Activated naive CD8-positive, alpha-beta T cell treated with anti-CD3 and anti-CD28 coated beads, Interleukin-2, amount 50 U/mL, for 24 hours (primary cell): Measurements from ENCODE around the gene ABLIM2.

Experiments used
- ATAC-seq: fragments of 150-1000 bp; cut with Tn5 transposase; one replicate; pipeline ENCODE4 v1.10.0; 2021
- DNase-seq: peaks from one replicate; pipeline ENCODE4 v3.0.0; 2021
- H3K27ac Mint-ChIP-seq: one replicate; pipeline ENCODE4 v1.8.0; 2021; ENCODE audit warnings: mild to moderate bottlenecking, mixed read lengths
- H3K27me3 Mint-ChIP-seq: one replicate; pipeline ENCODE4 v1.8.0; 2021; ENCODE audit warnings: mixed read lengths
- H3K36me3 Mint-ChIP-seq: one replicate; pipeline ENCODE4 v1.8.0; 2021; ENCODE audit warnings: low read depth, mixed read lengths
- H3K4me1 Mint-ChIP-seq: one replicate; pipeline ENCODE4 v1.8.0; 2021; ENCODE audit warnings: mixed read lengths
- H3K4me3 Mint-ChIP-seq: one replicate; pipeline ENCODE4 v1.8.0; 2021; ENCODE audit warnings: mild to moderate bottlenecking, moderate library complexity, mixed read lengths
- H3K9me3 Mint-ChIP-seq: one replicate; pipeline ENCODE4 v1.8.0; 2021; ENCODE audit warnings: mixed read lengths

ABLIM2 gene

DNA sequence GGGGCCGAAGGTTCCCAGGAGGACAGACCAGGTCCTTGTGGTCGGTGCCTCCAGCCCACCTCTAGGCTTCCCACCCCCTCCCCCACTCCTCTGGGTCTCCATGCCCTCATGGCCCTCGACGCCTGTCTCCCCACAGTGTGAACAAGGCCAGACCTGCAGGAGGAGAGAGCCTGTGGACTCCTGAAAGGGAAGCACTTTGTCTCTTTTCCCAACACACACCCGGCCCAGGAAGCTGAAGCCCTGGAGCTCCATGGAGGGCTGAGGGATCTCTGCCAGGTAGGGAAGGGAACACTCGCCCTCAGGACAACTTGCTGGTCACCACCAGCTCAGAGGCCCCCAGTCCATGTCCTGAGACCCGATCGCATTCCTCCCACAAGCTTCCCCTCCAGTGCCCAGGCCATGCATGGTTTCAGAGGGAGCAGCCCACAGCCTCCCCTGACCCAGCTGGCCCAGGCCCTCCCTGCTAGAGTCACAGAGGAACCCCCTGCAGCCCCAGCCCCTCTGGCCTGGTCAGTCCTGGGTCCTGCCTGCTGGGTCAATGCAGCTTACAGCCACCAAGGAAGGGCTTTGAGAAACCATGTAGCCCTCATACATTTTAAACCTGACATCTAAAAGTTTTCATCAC lies 60.8 kb downstream of the ABLIM2 start:
- Mint-ChIP-seq H3K27ac (no peak overlapping the region), H3K4me1 (no peaks in the 10 kb centered on the region), H3K4me3 (no peak overlapping the region), H3K9me3 (peaks cover 21% of the 10 kb centered on the region), H3K27me3 (no peaks in the 10 kb centered on the region), H3K36me3 (peaks cover 6% of the 10 kb centered on the region)
- ATAC-seq (no peak), DNase-seq (no peak)

GRCh38 chr4:8097141-8097541 lies 61.5 kb downstream of the ABLIM2 start:
- Mint-ChIP-seq H3K9me3 (peaks cover 21% of the 10 kb centered on the region), H3K4me3 (no peak overlapping the region), H3K27me3 (no peaks in the 10 kb centered on the region), H3K4me1 (no peaks in the 10 kb centered on the region), H3K36me3 (peaks cover 6% of the 10 kb centered on the region), H3K27ac (no peak overlapping the region)
- DNase-seq = no peak
- ATAC-seq = no peak

GRCh38 chr4:8096690-8097061 lies 61.9 kb downstream of the ABLIM2 start:
- H3K36me3 Mint-ChIP-seq = peaks cover 6% of the 10 kb centered on the region
- no peak overlapping the region for H3K27ac Mint-ChIP-seq
- no peaks in the 10 kb centered on the region for H3K4me1 Mint-ChIP-seq
- no peaks in the 10 kb centered on the region for H3K27me3 Mint-ChIP-seq
- DNase-seq = no peak
- H3K9me3 Mint-ChIP-seq = peaks cover 21% of the 10 kb centered on the region
- no peak overlapping the region for H3K4me3 Mint-ChIP-seq
- no peak for ATAC-seq

DNA sequence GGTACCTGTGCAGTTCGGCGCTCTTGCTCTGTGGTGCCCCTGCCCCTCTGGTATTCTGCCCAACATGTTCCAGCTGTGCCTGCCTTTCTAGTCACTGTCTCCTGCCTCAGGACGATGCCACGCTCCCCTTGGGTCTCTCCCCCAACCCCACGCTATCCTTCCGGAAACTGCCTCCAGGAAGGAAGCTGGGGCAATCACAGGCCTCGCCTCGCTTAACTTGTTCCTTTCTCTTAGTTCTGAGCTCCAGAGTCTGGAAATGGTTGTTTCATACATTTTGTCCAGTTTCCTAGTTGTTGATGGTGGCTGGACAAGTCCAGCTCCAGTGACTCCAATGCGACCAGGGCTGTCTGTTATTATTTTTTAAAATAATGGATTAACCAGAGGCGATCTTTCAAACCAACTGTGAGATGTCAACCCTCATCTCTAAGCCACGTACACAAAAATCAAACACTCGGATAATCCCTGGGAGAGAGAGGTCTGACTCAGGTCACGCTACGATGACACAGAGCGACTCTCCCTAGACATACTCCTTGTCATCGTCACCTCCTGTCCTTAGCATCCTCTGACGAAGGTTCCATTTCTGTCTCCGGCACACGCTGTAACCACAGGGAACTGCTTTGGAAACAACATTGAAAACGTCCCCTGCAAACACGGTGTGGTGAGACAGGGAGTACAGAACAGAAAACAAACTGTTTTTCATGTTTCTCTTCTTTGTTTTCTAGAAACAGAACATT lies 62.5 kb downstream of the ABLIM2 start:
- DNase-seq (no peak), ATAC-seq (no peak)
- H3K36me3 Mint-ChIP-seq = peaks cover 6% of the 10 kb centered on the region
- no peaks in the 10 kb centered on the region for H3K27me3 Mint-ChIP-seq
- no peak overlapping the region for H3K27ac Mint-ChIP-seq
- H3K4me1 Mint-ChIP-seq = no peaks in the 10 kb centered on the region
- H3K4me3 Mint-ChIP-seq = no peak overlapping the region
- peaks cover 21% of the 10 kb centered on the region for H3K9me3 Mint-ChIP-seq

DNA sequence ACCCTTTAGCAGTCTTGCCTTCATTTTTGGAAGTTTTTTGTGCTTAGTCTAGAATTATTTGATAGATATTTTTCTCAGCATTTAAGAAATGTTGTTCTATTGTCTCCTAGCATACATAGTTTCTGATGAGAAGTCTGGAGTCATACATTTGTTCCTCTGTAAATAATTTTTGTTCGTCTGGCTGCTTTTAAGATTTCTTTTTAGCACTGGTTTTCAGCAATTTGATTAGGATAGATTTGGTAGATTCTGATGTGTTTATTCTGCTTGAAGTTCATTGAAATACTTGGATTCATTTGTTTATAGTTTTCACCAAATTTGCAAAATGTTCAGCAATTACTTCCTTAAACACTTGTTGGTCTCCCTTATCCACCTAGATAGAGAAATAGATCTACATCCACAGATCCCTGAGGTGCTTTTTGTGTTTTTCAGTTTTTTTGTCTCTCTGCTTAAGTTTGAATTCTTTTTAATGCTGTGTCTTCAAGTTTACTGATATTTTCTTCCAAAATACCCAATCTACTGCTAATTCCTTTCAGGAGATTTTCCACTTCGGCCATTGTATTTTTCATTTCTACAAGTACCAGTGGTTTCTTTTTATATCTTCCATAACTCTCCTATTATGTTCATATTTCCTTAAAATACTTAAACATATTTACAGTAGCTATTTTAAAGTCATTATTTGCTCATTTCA lies 64.9 kb downstream of the ABLIM2 start:
- peaks cover 6% of the 10 kb centered on the region for H3K36me3 Mint-ChIP-seq
- peaks cover 9% of the 10 kb centered on the region for H3K4me1 Mint-ChIP-seq
- DNase-seq = no peak
- H3K27me3 Mint-ChIP-seq = no peaks in the 10 kb centered on the region
- no peak overlapping the region for H3K27ac Mint-ChIP-seq
- no peak overlapping the region for H3K4me3 Mint-ChIP-seq
- no peak for ATAC-seq
- peaks cover 21% of the 10 kb centered on the region for H3K9me3 Mint-ChIP-seq

- H3K4me3 Mint-ChIP-seq = no peak overlapping the region
- H3K27me3 Mint-ChIP-seq = no peaks in the 10 kb centered on the region
- peaks cover 9% of the 10 kb centered on the region for H3K4me1 Mint-ChIP-seq
- H3K36me3 Mint-ChIP-seq = peaks cover 6% of the 10 kb centered on the region
- DNase-seq (no peak), ATAC-seq (no peak)
- peaks cover 21% of the 10 kb centered on the region for H3K9me3 Mint-ChIP-seq
- H3K27ac Mint-ChIP-seq = no peak overlapping the region
These were observed 66.3 kb downstream of the ABLIM2 start for GRCh38 chr4:8092282-8092681.

GRCh38 chr4:8090744-8091301 lies 67.8 kb downstream of the ABLIM2 start:
- H3K27ac Mint-ChIP-seq = no peak overlapping the region
- ATAC-seq (no peak), DNase-seq (no peak)
- peaks cover 9% of the 10 kb centered on the region for H3K4me1 Mint-ChIP-seq
- no peak overlapping the region for H3K4me3 Mint-ChIP-seq
- H3K9me3 Mint-ChIP-seq = peaks cover 21% of the 10 kb centered on the region
- peaks cover 4% of the 10 kb centered on the region for H3K36me3 Mint-ChIP-seq
- no peaks in the 10 kb centered on the region for H3K27me3 Mint-ChIP-seq

- Mint-ChIP-seq H3K27me3 (no peaks in the 10 kb centered on the region), H3K36me3 (no peaks in the 10 kb centered on the region), H3K4me3 (no peak overlapping the region), H3K4me1 (peaks cover 9% of the 10 kb centered on the region), H3K27ac (no peak overlapping the region), H3K9me3 (peaks cover 18% of the 10 kb centered on the region)
- ATAC-seq (peak; percentile 95), DNase-seq (peak; percentile 18)
These were observed 68.3 kb downstream of the ABLIM2 start for GRCh38 chr4:8090312-8090711.

GRCh38 chr4:8089862-8090261 lies 68.8 kb downstream of the ABLIM2 start:
- no peaks in the 10 kb centered on the region for H3K27me3 Mint-ChIP-seq
- H3K9me3 Mint-ChIP-seq = peaks cover 16% of the 10 kb centered on the region
- H3K4me3 Mint-ChIP-seq = no peak overlapping the region
- H3K4me1 Mint-ChIP-seq = peaks cover 9% of the 10 kb centered on the region
- H3K27ac Mint-ChIP-seq = no peak overlapping the region
- DNase-seq (no peak), ATAC-seq (no peak)
- H3K36me3 Mint-ChIP-seq = no peaks in the 10 kb centered on the region

DNA sequence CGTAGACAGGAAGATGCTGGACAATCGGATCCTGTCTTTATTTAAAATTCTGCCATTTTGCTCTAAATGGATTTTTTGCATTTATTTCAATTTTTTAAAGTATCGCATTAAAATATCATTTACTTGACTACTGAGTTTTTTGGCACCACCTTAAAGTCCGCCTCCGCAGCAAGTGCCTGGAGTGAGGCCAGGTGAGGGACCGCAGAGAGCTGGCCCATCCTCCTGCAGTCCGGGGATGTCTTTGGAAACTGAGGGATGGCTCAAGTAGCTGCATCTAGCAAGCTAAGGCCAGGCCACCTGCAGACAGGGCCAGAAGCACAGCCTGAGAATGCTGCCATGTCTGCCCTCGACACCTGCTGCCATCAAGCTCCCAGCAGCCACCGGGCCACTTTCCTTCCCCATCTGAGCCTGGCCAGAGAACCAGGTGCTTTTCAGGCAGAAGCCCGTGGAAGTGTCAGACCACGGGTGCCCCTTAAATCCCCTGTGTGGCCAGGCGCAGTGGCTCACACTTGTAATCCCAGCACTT lies 69.6 kb downstream of the ABLIM2 start:
- Mint-ChIP-seq H3K27me3 (no peaks in the 10 kb centered on the region), H3K36me3 (no peaks in the 10 kb centered on the region), H3K4me3 (no peak overlapping the region), H3K27ac (no peak overlapping the region), H3K9me3 (peaks cover 8% of the 10 kb centered on the region), H3K4me1 (peaks cover 9% of the 10 kb centered on the region)
- no peak for ATAC-seq
- DNase-seq = no peak

GRCh38 chr4:8087921-8088495 lies 70.6 kb downstream of the ABLIM2 start:
- Mint-ChIP-seq H3K4me3 (no peak overlapping the region), H3K27ac (no peak overlapping the region), H3K36me3 (no peaks in the 10 kb centered on the region), H3K4me1 (peaks cover 9% of the 10 kb centered on the region), H3K27me3 (no peaks in the 10 kb centered on the region), H3K9me3 (no peaks in the 10 kb centered on the region)
- DNase-seq (no peak), ATAC-seq (no peak)

GRCh38 chr4:8086783-8087445 lies 71.7 kb downstream of the ABLIM2 start:
- DNase-seq (no peak), ATAC-seq (no peak)
- Mint-ChIP-seq H3K27me3 (no peaks in the 10 kb centered on the region), H3K4me1 (peaks cover 9% of the 10 kb centered on the region), H3K36me3 (no peaks in the 10 kb centered on the region), H3K4me3 (no peak overlapping the region), H3K9me3 (no peaks in the 10 kb centered on the region), H3K27ac (no peak overlapping the region)

DNA sequence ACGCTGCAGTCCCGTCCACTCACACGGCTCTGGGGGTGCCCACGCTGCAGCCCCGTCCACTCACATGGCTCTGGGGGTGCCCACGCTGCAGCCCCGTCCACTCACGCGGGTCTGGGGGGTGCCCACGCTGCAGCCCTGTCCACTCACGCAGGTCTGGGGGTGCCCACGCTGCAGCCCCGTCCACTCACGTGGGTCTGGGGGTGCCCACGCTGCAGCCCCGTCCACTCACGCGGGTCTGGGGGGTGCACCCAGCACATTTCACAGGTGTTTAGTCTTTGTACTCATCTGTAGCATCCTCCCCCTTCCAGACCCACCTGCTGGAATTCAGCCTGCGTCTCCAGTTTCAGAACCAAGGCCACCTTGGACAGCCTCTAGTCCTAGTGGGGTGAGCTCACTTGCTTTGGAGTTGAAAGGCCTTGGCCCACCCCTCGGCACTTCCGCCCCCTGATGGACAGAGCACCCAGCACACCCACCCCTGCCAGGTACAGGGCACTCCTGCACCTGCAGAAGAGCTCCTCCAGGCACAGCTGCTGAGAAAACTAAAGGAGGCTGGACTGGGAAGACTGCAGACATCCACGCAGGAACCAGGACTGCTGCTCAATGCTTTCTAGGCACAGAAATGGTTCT lies 73.0 kb downstream of the ABLIM2 start:
- no peak overlapping the region for H3K27ac Mint-ChIP-seq
- H3K36me3 Mint-ChIP-seq = no peaks in the 10 kb centered on the region
- H3K4me3 Mint-ChIP-seq = no peak overlapping the region
- ATAC-seq (no peak), DNase-seq (no peak)
- no peaks in the 10 kb centered on the region for H3K9me3 Mint-ChIP-seq
- H3K27me3 Mint-ChIP-seq = no peaks in the 10 kb centered on the region
- peaks cover 6% of the 10 kb centered on the region for H3K4me1 Mint-ChIP-seq
